Left ventricle myocardium inferior (tissue), 1 donor: Measurements from ENCODE around the gene ADGRG2. TPM values are rescaled to one million over a fixed set of nuclear protein-coding genes. Genes with fewer than 3 reads are reported as not detected.

Source experiments
- DNase-seq: peaks from one replicate; pipeline ENCODE4 v3.0.0-alpha.2; 2020
- H3K27ac ChIP-seq: fragments of 200-600 bp; replicated peaks from 2 replicates; pipeline ENCODE4 v1.8.0; 2021
- H3K27me3 ChIP-seq: fragments of 200-600 bp; 2 replicates; pipeline ENCODE4 v1.8.0; 2021; ENCODE audit warnings: low read depth
- H3K36me3 ChIP-seq: fragments of 200-600 bp; 2 replicates; pipeline ENCODE4 v1.8.0; 2021
- H3K4me1 ChIP-seq: fragments of 200-600 bp; 2 replicates; pipeline ENCODE4 v1.8.0; 2021
- H3K4me3 ChIP-seq: fragments of 200-600 bp; 2 replicates; pipeline ENCODE4 v1.8.0; 2021; ENCODE audit warnings: mild to moderate bottlenecking, moderate library complexity
- H3K9me3 ChIP-seq: fragments of 200-600 bp; replicated peaks from 2 replicates; pipeline ENCODE4 v1.8.0; 2021
- CTCF ChIP-seq: fragments of 200-600 bp; IDR thresholded peaks from 2 replicates; pipeline ENCODE4 v1.8.0; 2021; ENCODE audit warnings: antibody characterized with exemption, mild to moderate bottlenecking, borderline replicate concordance
- intact Hi-C: fragments of 100-400 bp; cut with micrococcal nuclease; formaldehyde crosslinking; loops from one replicate; pipeline ENCODE4 v1.11.0; 2022
- total RNA-seq: library from RNA; stranded (reverse); fragmentation: NEBNext Ultra II Directional; extraction: Animal tissue kit (Norgen Biotek cat#: 25700); gene quantifications from one replicate; pipeline ENCODE4 v1.2.1, GENCODE V29; 2021
- donor health status: DM: no; HTN: yes; CAD: no; lungs with severe emphysema.

ADGRG2 gene
- total RNA-seq, 1 donor from 2014 or later, result 0.16 TPM

GRCh38 chrX:18949944-18950301 lies 172.3 kb downstream of the ADGRG2 start:
- H3K27me3 ChIP-seq, result no peaks in the 10 kb centered on the region
- no peak for TF ChIP-seq CTCF

GRCh38 chrX:18949291-18949943 lies 172.9 kb downstream of the ADGRG2 start:
- H3K4me1 ChIP-seq, result no peaks in the 10 kb centered on the region
- intact Hi-C loops, result no loop called here
- H3K36me3 ChIP-seq, result peaks cover 16% of the 10 kb centered on the region
- no peak overlapping the region for H3K4me3 ChIP-seq
- H3K9me3 ChIP-seq, result no peaks in the 10 kb centered on the region
- no peaks in the 10 kb centered on the region for H3K27me3 ChIP-seq
- DNase-seq, result no peak
- no peak for TF ChIP-seq CTCF
- H3K27ac ChIP-seq, result no peak overlapping the region

More at GRCh38 chrX:18949944-18950301, 172.3 kb downstream of the ADGRG2 start:
- no peaks in the 10 kb centered on the region for H3K9me3 ChIP-seq
- H3K27ac ChIP-seq, result no peak overlapping the region
- no peak for DNase-seq
- no peak overlapping the region for H3K4me3 ChIP-seq
- intact Hi-C loops, result no loop called here
- peaks cover 16% of the 10 kb centered on the region for H3K36me3 ChIP-seq
- H3K4me1 ChIP-seq, result no peaks in the 10 kb centered on the region

- DNase-seq, result no peak
- H3K36me3 ChIP-seq, result peaks cover 22% of the 10 kb centered on the region
- no peak overlapping the region for H3K27ac ChIP-seq
- H3K4me1 ChIP-seq, result no peaks in the 10 kb centered on the region
- H3K9me3 ChIP-seq, result no peaks in the 10 kb centered on the region
- intact Hi-C loops, result no loop called here
- no peak for TF ChIP-seq CTCF
- H3K4me3 ChIP-seq, result no peak overlapping the region
- no peaks in the 10 kb centered on the region for H3K27me3 ChIP-seq
These were observed 175.7 kb downstream of the ADGRG2 start for GRCh38 chrX:18946611-18947010.

- Histone ChIP-seq H3K36me3 (peaks cover 26% of the 10 kb centered on the region), H3K4me1 (no peaks in the 10 kb centered on the region)
- intact Hi-C loops, result no loop called here
These were observed 176.1 kb downstream of the ADGRG2 start for GRCh38 chrX:18946157-18946556.

GRCh38 chrX:18945483-18945882 lies 176.8 kb downstream of the ADGRG2 start:
- Histone ChIP-seq H3K9me3 (no peaks in the 10 kb centered on the region), H3K27me3 (no peaks in the 10 kb centered on the region), H3K36me3 (peaks cover 33% of the 10 kb centered on the region), H3K4me1 (no peaks in the 10 kb centered on the region), H3K4me3 (no peak overlapping the region), H3K27ac (no peak overlapping the region)
- DNase-seq, result no peak
- intact Hi-C loops, result no loop called here
- no peak for TF ChIP-seq CTCF

More at GRCh38 chrX:18946157-18946556, 176.1 kb downstream of the ADGRG2 start:
- H3K4me3 ChIP-seq, result no peak overlapping the region
- no peak overlapping the region for H3K27ac ChIP-seq
- no peak for TF ChIP-seq CTCF
- H3K9me3 ChIP-seq, result no peaks in the 10 kb centered on the region
- no peaks in the 10 kb centered on the region for H3K27me3 ChIP-seq
- DNase-seq, result no peak
